ENCODE results near the gene HERPUD1.
A peak's percentile ranks its signal among the peaks of the same experiment; 100 is the strongest.
"Not testable (repeated sequence)": the region's sequence is repeated elsewhere in the genome, so short reads cannot be mapped to it uniquely, and the experiment has no call there.

The HERPUD1 gene

GRCh38 chr16:56960681-56961281, 28.8 kb downstream of the HERPUD1 start:
- no peak for DNase-seq (ENCODE audit: low spot score)

- DNase-seq (ENCODE audit: low spot score) = no peak
Measured at GRCh38 chr16:56961386-56961785, 29.4 kb downstream of the HERPUD1 start.

- no peak for DNase-seq (ENCODE audit: low spot score)
Measured at GRCh38 chr16:56961851-56962281, 29.9 kb downstream of the HERPUD1 start, which contains the start of gene CETP. TSS of gene CETP (plus strand) at chr16:56961950. CDS start at chr16:56961980, 30 bp downstream.

DNA sequence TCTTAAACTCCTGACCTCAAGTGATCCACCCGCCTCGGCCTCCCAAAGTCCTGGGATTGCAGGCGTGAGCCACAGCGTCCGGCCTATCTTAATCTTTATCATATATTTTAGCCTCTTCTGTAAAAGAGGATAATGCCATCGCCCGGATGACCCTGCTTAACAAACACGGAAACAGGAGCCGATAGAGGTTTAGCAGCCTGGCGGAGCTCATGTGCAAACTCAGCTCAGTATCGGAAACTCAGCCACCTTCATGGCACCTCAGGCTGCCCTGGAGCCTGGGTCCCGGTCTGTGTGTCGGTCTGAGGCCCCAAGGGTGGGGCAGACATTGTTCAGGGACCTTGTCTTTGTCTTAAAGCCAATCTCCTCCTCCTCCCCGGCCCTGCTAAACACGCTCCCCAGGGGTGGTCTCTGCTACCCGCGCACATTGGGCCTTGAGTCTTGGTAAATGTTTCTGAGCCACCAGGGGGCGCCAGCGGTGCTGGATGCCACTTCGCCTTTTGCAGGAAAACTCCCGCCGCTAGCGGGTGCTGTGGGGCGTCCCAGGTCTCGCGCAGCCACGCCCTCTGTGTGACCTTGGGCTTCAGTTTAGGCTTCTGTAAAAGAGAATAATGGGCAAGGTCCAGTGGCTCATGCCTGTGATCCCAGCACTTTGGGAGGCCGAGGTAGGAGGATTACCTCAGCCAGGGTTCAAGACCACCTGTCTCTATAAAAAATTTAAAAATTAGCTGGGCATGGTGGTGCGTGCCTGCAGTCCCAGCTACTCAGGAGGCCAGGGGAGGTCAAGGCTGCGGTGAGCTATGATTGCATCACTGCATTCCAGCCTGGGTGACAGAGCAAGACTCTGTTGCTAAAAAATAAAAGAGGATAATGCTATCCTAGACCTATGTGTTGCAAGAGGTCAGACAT, 32.6 kb downstream of the HERPUD1 start:
- peak; percentile 69 for DNase-seq (ENCODE audit: low spot score)

- DNase-seq (ENCODE audit: low spot score) = no peak
Measured at GRCh38 chr16:56965149-56966092, 33.5 kb downstream of the HERPUD1 start.

GRCh38 chr16:56966093-56966475, 34.1 kb downstream of the HERPUD1 start:
- DNase-seq (ENCODE audit: low spot score) = no peak

- no peak for DNase-seq (ENCODE audit: low spot score)
Measured at GRCh38 chr16:56967733-56968132, 35.8 kb downstream of the HERPUD1 start.

GRCh38 chr16:56969769-56970168, 37.8 kb downstream of the HERPUD1 start:
- DNase-seq (ENCODE audit: low spot score) = no peak

- no peak for DNase-seq (ENCODE audit: low spot score)
Measured at GRCh38 chr16:56970934-56971767, 39.2 kb downstream of the HERPUD1 start.

DNA sequence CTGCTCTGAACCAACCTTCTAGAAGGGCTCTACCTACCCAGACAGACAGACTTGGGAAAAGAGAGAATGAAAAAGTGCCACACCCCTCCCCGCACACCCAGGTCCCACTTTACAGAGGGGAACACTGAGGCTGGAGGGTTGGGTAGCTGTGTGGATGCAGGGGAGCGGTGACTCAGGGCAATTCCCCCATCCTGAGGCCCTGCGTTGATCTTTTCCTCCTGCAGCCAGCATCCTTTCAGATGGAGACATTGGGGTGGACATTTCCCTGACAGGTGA, 39.8 kb downstream of the HERPUD1 start:
- DNase-seq (ENCODE audit: low spot score) = no peak

DNA sequence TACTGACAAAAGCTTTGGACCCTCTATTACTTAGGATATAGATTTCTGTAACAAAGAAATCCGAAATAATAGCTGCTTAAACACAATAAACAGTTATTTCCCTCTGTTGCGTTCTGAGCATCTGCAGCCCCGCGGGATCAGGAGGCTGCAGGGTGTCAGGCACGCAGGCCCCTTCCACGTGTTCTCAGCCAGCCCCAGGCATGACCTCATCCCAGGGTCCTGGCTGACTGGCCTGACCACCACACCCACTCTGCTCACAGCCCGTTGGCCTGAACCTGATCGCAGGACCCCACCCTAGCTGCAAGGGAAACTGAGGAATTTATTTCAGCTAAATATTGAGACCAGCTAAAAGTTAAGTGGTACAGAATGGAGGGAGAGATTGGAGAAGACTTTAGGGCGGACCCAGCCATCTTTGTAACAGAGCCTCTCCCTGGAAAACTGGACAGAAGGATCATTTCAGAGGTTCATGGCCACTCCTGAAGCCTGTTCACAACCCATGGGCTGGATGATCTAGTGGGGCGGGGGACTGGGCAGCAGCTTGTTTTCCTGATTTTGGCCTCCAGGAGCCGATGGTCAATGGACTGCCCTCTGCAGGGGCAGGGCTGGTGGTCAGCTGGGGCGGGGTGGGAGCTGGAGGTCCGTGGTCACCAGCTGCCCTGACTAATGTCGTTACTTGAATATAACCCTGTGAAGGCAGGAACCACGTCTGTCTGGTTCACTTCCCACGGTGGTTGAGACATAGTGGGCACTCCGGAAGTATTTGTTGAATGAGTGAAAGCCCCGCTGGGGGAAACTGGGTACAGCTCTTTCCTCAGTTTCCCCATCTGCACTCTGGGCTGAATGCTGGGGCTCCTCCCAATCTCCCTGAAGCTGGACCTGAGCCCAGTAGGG, 40.7 kb downstream of the HERPUD1 start:
- DNase-seq (ENCODE audit: low spot score) = no peak

DNA sequence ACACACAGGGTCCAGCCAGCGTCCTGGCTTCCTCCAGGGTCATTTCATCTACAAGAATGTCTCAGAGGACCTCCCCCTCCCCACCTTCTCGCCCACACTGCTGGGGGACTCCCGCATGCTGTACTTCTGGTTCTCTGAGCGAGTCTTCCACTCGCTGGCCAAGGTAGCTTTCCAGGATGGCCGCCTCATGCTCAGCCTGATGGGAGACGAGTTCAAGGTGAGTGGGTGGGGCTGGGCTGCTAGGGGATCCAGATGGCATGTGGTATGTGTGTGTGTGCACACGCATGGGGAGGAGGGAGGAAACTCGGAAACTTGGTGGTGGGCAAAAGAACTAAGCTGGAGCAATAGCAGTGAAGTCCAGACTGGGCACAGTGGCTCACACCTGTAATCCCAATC, 41.4 kb downstream of the HERPUD1 start:
- DNase-seq (ENCODE audit: low spot score) = no peak

DNA sequence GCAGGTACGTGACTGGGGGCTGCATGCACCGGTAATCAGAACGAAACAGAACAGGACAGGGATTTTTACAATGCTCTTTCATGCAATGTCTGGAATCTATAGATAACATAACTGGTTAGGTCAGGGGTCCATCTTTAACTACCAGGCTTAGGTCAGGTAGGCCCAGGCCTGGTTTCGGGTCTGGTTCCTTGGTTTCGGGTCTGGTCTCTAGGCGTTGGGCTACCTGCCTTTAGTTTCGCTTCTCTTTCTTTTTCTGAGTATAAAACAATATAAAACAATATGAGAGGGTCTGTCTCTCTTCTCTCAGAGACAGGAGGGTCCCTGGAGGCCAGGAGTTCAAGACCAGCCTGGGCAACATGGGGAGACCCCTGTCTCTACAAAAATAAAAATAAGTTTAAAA, 42.0 kb downstream of the HERPUD1 start:
- DNase-seq (ENCODE audit: low spot score) = not testable (repeated sequence)

DNA sequence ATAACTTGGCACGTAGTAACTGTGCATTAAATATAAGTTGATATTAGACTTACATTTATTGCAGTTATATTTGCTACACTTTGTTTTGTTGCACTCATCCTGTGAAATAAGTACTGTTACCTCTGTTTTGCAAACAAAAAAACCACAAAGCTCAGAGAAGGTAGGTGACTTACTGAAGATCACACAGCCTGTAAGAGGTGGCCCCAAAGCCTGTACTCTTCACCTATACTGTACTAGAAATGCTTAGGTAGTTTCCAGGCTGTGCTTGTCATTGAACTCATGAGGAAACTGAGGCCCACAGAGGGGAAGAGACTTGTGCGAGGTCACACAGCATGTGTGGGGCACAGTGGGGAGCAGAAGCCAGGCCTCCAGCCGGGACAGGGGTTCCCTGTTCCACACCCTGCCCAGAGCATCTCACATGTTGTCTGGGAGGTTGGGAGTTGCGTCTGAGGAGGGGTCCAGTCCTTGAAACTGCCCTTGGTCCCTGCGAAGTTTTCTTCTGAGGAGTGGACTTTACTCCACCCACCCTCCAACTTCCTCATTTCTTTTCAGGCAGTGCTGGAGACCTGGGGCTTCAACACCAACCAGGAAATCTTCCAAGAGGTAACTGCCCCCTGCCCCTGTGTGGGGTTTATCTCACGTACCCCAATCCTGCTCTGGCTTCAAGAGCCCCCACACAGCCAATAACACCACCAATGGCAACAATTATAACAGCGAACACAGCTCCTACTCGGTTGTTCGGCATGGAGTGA, 42.8 kb downstream of the HERPUD1 start:
- DNase-seq (ENCODE audit: low spot score) = no peak

GRCh38 chr16:56975714-56976113, 43.8 kb downstream of the HERPUD1 start:
- no peak for DNase-seq (ENCODE audit: low spot score)

DNA sequence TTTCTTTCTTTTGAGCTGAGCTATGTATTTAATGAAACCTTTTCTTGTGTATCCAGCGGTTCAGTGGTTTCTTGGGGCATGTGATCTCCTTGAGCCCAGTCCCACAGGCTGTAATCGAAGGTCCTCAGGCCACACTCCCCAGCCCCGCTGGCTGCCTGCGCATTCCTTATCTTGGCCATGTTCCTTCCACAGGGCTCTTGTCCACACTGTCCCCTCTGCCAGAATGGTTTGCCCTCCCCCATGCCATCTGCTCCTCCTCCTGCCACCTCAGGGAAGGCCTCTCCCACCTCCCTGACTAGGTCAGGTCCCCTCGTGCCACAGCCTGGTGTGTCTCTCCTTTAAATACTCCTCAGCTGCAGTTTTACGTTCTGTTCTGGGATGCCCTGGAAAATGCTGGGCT, 45.3 kb downstream of the HERPUD1 start:
- no peak for DNase-seq (ENCODE audit: low spot score)

GRCh38 chr16:56977823-56978430, 46.0 kb downstream of the HERPUD1 start:
- DNase-seq (ENCODE audit: low spot score) = no peak

DNA sequence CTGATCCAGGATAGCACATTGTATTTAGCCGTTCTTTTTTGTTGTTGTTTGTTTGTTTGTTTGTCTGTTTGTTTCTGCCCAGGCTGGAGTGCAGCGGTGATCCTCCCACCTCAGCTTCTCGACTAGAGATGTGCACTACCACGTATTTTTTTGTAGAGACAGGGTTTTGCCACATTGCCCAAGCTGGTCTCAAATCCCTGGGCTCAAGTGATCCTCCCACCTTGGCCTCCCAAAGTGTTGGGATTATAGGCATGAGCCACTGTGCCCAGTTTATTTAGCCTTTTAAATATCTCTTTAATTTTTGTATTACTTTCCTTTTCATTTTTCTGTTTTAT, 48.2 kb downstream of the HERPUD1 start:
- DNase-seq (ENCODE audit: low spot score) = no peak

Data from COLO829 (cell line).